Panc1 (cell line): ENCODE data around the gene HIPK3. TPM values are rescaled to one million over a fixed set of nuclear protein-coding genes. Genes with fewer than 3 reads are reported as not detected.
"Not testable (repeated sequence)": the region's sequence is repeated elsewhere in the genome, so short reads cannot be mapped to it uniquely, and the experiment has no call there.

Source experiments
- ATAC-seq: fragments of 200-7000 bp; cut with Tn5 transposase; 2 replicates; pipeline ENCODE4 v1.9.1; 2020; ENCODE audit warnings: mild to moderate bottlenecking, moderate library complexity
- BruUV-seq: library from RNA; stranded (reverse); fragments of 400-500 nt; replicated peaks from 2 replicates; lab custom pipeline; 2021; lab: Mats Ljungman, UMichigan
- CTCF ChIA-PET: fragments of 300-600 bp; sonication (Branson Sonifier 250); formaldehyde crosslinking; loops from one replicate; lab custom pipeline; 2022; ENCODE audit warnings: antibody characterized with exemption; lab: Charles Lee
- POLR2A ChIA-PET: fragments of 300-600 bp; sonication (Branson Sonifier 250); formaldehyde crosslinking; loops from one replicate; lab custom pipeline; 2022; ENCODE audit warnings: antibody characterized with exemption; lab: Charles Lee
- DNase-seq: peaks from one replicate; pipeline ENCODE4 v3.0.0-alpha.2; 2010; ENCODE audit warnings: low read depth, low spot score
- H3K27ac ChIP-seq: 2 replicates; pipeline ENCODE4 v1.5.1; 2011; ENCODE audit warnings: mild to moderate bottlenecking, low read length, inconsistent platforms
- H3K27me3 ChIP-seq: fragments of 200-500 bp; sonication (Bioruptor generic); 2 replicates; pipeline ENCODE4 v1.6.0; 2014; ENCODE audit warnings: low read length, inconsistent platforms; ENCODE audit not compliant: control insufficient read depth, insufficient read depth
- H3K36me3 ChIP-seq: fragments of 200-500 bp; sonication (Bioruptor generic); 2 replicates; pipeline ENCODE4 v1.5.1; 2014; ENCODE audit warnings: inconsistent platforms, mild to moderate bottlenecking, low read length, moderate library complexity; ENCODE audit not compliant: control insufficient read depth, insufficient read depth
- H3K4me1 ChIP-seq: 2 replicates; pipeline ENCODE4 v1.5.1; 2011; ENCODE audit warnings: inconsistent platforms, mild to moderate bottlenecking, low read length, moderate library complexity; ENCODE audit not compliant: control insufficient read depth, insufficient read depth
- H3K4me3 ChIP-seq, 2 experiments: 2 replicates each; pipeline ENCODE4 v1.5.1; 2011 to 2012; ENCODE audit warnings: low read depth in 2 of 2, low read length in 2 of 2, mild to moderate bottlenecking in 2 of 2, inconsistent platforms in 1 of 2, moderate library complexity in 1 of 2
- H3K9me3 ChIP-seq: fragments of 200-500 bp; sonication (Bioruptor generic); 2 replicates; pipeline ENCODE4 v1.5.1; 2014; ENCODE audit warnings: low read depth, mild to moderate bottlenecking, inconsistent platforms, low read length, moderate library complexity; ENCODE audit not compliant: control insufficient read depth, insufficient read depth
- POLR2AphosphoS5 ChIP-seq: IDR thresholded peaks from 2 replicates; pipeline ENCODE4 v1.6.1; 2012; ENCODE audit warnings: mild to moderate bottlenecking, low read depth, low read length, moderate library complexity
- SIN3A ChIP-seq: IDR thresholded peaks from 2 replicates; pipeline ENCODE4 v1.6.1; 2012; ENCODE audit warnings: low read depth, mild to moderate bottlenecking, low read length, moderate library complexity, borderline replicate concordance; ENCODE audit not compliant: insufficient read depth
- TCF7L2 ChIP-seq: IDR thresholded peaks from 2 replicates; pipeline ENCODE4 v1.6.1; 2011; ENCODE audit warnings: mild to moderate bottlenecking, low read depth, low read length, inconsistent platforms
- in situ Hi-C: cut with HindIII; loops from 2 replicates; pipeline ENCODE4 v1.10.0; 2016; ENCODE audit warnings: low sequenced_read_pairs, low pct_unique_long_range_greater_than_20kb
- intact Hi-C: fragments of 100-400 bp; cut with micrococcal nuclease; formaldehyde crosslinking; loops from one replicate; pipeline ENCODE4 v1.10.0; 2022; ENCODE audit not compliant: unreplicated experiment
- total RNA-seq: library from RNA; stranded (reverse); gene quantifications from one replicate; pipeline ENCODE4 v1.2.1, GENCODE V29; 2021; ENCODE audit not compliant: unreplicated experiment
- TF ChIP-seq, protein P1 (sequence below), 2 experiments: IDR thresholded peaks; 2 replicates each; pipeline ENCODE4 v1.6.1; 2011 to 2012; ENCODE audit warnings: low read depth in 2 of 2, control low read depth in 1 of 2, low read length in 1 of 2, mild to moderate bottlenecking in 1 of 2, moderate library complexity in 1 of 2; ENCODE audit not compliant: insufficient read depth in 1 of 2
- TF ChIP-seq, protein P2 (sequence below): fragments of 450-650 bp; IDR thresholded peaks from 2 replicates; pipeline ENCODE4 v1.5.1; 2017; ENCODE audit warnings: mild to moderate bottlenecking

The HIPK3 gene
- total RNA-seq, 1 experiment from 2014 or later = 72.2 TPM

DNA sequence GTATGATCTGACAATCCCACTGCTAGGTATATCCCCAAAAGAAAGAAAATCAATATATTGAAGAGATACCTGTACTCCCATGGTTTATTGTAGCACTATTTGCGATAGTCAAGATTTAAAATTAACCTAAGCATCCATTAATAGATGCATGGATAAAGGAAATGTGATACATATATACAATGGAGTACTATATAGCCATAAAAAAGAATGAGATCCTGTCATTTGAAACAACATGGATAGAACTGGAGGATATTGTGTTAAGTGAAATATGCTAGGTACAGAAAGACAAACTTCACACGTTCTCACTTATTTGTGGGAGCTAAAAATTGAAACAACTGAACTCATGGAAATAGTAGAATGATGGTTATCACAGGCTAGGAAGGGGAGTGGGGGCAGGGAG is 14.6 kb upstream of the HIPK3 start:
- no TSS peak for BruUV-seq

DNA sequence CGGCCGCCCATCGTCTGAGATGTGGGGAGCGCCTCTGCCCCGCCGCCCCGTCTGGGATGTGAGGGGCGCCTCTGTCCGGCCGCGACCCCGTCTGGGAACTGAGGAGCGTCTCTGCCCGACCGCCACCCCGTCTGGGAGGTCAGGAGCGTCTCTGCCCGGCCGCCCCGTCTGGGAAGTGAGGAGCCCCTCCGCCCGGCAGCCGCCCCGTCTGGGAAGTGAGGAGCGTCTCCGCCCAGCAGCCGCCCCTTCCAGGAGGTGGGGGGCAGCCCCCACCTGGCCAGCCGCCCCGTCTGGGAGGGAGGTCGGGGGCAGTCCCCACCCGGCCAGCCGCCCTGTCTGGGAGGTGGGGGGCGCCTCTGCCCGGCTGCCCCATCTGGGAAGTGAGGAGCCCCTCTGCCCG is 13.5 kb upstream of the HIPK3 start:
- H3K4me3 ChIP-seq, POLR2A ChIA-PET, BruUV-seq, CTCF ChIA-PET, H3K9me3 ChIP-seq, ATAC-seq, intact Hi-C loops, in situ Hi-C loops, H3K27ac ChIP-seq, H3K27me3 ChIP-seq, H3K36me3 ChIP-seq, DNase-seq, H3K4me1 ChIP-seq: not testable (repeated sequence)

More for the DNA sequence above, 14.6 kb upstream of the HIPK3 start:
- TF ChIP-seq SIN3A (no peak), POLR2AphosphoS5 (no peak), TCF7L2 (no peak)
- TF ChIP-seq, protein P1, sequence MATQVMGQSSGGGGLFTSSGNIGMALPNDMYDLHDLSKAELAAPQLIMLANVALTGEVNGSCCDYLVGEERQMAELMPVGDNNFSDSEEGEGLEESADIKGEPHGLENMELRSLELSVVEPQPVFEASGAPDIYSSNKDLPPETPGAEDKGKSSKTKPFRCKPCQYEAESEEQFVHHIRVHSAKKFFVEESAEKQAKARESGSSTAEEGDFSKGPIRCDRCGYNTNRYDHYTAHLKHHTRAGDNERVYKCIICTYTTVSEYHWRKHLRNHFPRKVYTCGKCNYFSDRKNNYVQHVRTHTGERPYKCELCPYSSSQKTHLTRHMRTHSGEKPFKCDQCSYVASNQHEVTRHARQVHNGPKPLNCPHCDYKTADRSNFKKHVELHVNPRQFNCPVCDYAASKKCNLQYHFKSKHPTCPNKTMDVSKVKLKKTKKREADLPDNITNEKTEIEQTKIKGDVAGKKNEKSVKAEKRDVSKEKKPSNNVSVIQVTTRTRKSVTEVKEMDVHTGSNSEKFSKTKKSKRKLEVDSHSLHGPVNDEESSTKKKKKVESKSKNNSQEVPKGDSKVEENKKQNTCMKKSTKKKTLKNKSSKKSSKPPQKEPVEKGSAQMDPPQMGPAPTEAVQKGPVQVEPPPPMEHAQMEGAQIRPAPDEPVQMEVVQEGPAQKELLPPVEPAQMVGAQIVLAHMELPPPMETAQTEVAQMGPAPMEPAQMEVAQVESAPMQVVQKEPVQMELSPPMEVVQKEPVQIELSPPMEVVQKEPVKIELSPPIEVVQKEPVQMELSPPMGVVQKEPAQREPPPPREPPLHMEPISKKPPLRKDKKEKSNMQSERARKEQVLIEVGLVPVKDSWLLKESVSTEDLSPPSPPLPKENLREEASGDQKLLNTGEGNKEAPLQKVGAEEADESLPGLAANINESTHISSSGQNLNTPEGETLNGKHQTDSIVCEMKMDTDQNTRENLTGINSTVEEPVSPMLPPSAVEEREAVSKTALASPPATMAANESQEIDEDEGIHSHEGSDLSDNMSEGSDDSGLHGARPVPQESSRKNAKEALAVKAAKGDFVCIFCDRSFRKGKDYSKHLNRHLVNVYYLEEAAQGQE (IDR thresholded peaks at IDR 0.05; ENCODE audit: insufficient read depth in 1 of 2, low read depth in 2 of 2, low read length in 1 of 2) = no peak
- TF ChIP-seq, protein P2, sequence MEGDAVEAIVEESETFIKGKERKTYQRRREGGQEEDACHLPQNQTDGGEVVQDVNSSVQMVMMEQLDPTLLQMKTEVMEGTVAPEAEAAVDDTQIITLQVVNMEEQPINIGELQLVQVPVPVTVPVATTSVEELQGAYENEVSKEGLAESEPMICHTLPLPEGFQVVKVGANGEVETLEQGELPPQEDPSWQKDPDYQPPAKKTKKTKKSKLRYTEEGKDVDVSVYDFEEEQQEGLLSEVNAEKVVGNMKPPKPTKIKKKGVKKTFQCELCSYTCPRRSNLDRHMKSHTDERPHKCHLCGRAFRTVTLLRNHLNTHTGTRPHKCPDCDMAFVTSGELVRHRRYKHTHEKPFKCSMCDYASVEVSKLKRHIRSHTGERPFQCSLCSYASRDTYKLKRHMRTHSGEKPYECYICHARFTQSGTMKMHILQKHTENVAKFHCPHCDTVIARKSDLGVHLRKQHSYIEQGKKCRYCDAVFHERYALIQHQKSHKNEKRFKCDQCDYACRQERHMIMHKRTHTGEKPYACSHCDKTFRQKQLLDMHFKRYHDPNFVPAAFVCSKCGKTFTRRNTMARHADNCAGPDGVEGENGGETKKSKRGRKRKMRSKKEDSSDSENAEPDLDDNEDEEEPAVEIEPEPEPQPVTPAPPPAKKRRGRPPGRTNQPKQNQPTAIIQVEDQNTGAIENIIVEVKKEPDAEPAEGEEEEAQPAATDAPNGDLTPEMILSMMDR = no peak
- ChIA-PET CTCF (no interaction called here), POLR2A (no interaction called here)
- Histone ChIP-seq H3K4me3 (no peak overlapping the region), H3K9me3 (no peaks in the 10 kb centered on the region), H3K4me1 (no peaks in the 10 kb centered on the region), H3K27ac (no peak overlapping the region), H3K36me3 (no peaks in the 10 kb centered on the region), H3K27me3 (no peaks in the 10 kb centered on the region)
- DNase-seq (no peak), ATAC-seq (no peak)
- in situ Hi-C loops = no loop called here
- intact Hi-C loops = no loop called here

DNA sequence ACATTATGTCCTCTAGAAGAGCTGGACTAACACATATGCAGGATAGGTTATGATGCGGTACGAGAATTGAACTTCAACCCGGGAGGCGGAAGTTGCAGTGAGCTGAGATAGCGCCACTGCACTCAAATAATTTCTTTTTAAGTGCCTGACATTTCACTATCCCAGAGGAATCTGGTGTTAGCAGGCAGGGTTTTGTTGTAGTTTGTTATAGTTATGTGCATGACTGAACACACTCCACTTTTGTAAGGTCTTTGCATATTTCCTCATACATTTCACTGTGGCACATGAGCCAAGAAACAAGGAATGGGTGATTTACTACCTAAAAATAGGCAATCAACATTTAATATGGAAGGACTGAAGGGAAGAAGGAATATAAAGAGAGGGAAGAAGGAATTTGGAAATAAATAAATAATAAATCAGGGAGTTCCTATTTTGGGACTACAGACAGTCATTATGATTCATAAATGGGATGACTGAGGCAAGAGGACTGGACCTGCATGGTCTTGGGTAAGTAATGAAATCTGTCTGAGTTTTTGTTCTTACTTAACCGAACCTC is 8.7 kb upstream of the HIPK3 start:
- no peak overlapping the region for H3K4me3 ChIP-seq
- DNase-seq = no peak
- TF ChIP-seq TCF7L2 (no peak), POLR2AphosphoS5 (no peak), SIN3A (no peak)
- TF ChIP-seq, protein P1 (IDR thresholded peaks at IDR 0.05; ENCODE audit: insufficient read depth in 1 of 2, low read depth in 2 of 2, low read length in 1 of 2) = no peak
- TF ChIP-seq, protein P2 = no peak
- in situ Hi-C loops = no loop called here
- H3K36me3 ChIP-seq = no peaks in the 10 kb centered on the region
- intact Hi-C loops = no loop called here
- no peaks in the 10 kb centered on the region; the same call in 1 of the 2 replicates for H3K4me1 ChIP-seq
- no peaks in the 10 kb centered on the region for H3K9me3 ChIP-seq
- BruUV-seq = no TSS peak
- H3K27me3 ChIP-seq = no peaks in the 10 kb centered on the region
- POLR2A ChIA-PET = no interaction called here
- no peak overlapping the region for H3K27ac ChIP-seq
- ATAC-seq = no peak
- CTCF ChIA-PET = no interaction called here
